ENCODE data around the gene THAP11. TPM values are rescaled to one million over a fixed set of nuclear protein-coding genes. Genes with fewer than 3 reads are reported as not detected.
"Not testable (repeated sequence)": the region's sequence is repeated elsewhere in the genome, so short reads cannot be mapped to it uniquely, and the experiment has no call there.

Gene THAP11
- total RNA-seq, 1 donor from 2014 or later = 46.7 TPM

DNA sequence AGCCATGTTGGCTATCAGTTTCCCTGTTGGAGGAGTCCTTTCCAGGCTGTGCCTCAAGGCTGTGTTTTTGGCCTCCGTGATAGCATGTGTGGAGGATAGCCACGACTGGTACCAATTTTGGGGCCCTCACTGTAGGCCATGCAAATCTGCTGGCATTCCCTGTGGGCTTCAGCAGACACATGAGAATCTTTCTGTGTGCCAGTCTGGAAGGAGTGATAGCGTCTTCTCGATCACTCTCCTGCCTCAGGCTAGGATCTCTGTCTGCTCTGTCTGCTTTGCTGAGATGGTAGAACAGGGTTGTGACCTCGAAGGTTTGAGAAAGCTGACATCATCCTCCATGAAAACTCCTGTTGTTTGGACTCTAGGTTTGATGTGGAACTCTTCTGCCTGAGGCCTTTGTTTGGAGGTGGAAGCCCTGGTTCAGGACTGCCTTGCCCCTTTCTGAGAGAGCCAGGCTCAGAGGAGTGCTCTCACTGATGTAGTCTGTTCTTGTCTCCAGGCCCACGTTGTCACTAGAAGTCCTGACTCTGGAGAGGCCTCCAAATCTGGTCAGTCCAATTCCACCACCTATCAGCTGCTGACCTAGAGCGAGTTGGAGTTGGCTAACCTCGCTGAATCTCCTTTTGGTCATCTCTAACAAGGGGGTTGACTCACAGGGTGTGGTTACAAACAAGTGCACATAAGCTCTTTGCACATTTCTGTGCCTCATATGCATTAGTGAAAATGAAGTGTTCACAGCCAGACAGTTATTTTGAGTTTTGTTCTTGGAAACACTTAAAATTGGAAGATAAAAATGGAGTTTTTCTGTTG lies 18.7 kb downstream of the THAP11 start:
- no peaks in the 10 kb centered on the region for H3K9me3 Mint-ChIP-seq
- no peak overlapping the region for H3K4me3 Mint-ChIP-seq
- H3K27ac Mint-ChIP-seq (ENCODE audit: unreplicated experiment) = peak overlapping the region; percentile 81
- TF ChIP-seq, protein P1, sequence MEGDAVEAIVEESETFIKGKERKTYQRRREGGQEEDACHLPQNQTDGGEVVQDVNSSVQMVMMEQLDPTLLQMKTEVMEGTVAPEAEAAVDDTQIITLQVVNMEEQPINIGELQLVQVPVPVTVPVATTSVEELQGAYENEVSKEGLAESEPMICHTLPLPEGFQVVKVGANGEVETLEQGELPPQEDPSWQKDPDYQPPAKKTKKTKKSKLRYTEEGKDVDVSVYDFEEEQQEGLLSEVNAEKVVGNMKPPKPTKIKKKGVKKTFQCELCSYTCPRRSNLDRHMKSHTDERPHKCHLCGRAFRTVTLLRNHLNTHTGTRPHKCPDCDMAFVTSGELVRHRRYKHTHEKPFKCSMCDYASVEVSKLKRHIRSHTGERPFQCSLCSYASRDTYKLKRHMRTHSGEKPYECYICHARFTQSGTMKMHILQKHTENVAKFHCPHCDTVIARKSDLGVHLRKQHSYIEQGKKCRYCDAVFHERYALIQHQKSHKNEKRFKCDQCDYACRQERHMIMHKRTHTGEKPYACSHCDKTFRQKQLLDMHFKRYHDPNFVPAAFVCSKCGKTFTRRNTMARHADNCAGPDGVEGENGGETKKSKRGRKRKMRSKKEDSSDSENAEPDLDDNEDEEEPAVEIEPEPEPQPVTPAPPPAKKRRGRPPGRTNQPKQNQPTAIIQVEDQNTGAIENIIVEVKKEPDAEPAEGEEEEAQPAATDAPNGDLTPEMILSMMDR (conservative IDR thresholded peaks at IDR 0.05) = no peak
- H3K36me3 Mint-ChIP-seq (ENCODE audit: low read depth) = peaks cover 6% of the 10 kb centered on the region
- peaks cover 30% of the 10 kb centered on the region for H3K4me1 Mint-ChIP-seq
- no peak for DNase-seq (ENCODE audit: low read depth, low spot score)
- H3K27me3 Mint-ChIP-seq (ENCODE audit: low read depth) = no peaks in the 10 kb centered on the region

DNA sequence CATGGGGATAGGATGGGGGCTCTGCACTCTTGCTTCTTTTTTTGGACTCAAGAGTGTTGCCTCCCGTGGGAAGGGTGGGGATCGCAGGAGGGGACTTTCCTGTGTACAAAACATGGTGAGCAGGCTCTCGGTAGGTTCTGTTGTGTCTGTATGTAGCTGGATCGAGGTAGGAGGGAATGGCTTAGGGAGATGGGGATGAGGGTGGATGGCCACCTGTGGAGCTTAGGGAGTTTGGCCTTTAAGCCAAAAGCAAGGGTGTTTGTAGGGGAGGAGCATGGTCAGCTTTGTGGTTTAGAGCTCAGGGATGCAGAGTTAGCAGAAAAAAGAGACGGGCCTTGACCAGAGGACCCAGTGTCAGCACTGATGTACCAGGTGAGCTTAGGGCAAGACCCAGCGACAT lies 19.8 kb downstream of the THAP11 start:
- Mint-ChIP-seq H3K4me1 (peaks cover 28% of the 10 kb centered on the region), H3K9me3 (no peaks in the 10 kb centered on the region), H3K27ac (ENCODE audit: unreplicated experiment) (peak overlapping the region; percentile 84), H3K4me3 (peak overlapping the region; percentile 75), H3K27me3 (ENCODE audit: low read depth) (no peaks in the 10 kb centered on the region), H3K36me3 (ENCODE audit: low read depth) (peaks cover 6% of the 10 kb centered on the region)
- TF ChIP-seq, protein P1 (conservative IDR thresholded peaks at IDR 0.05) = no peak
- DNase-seq (ENCODE audit: low read depth, low spot score) = no peak

DNA sequence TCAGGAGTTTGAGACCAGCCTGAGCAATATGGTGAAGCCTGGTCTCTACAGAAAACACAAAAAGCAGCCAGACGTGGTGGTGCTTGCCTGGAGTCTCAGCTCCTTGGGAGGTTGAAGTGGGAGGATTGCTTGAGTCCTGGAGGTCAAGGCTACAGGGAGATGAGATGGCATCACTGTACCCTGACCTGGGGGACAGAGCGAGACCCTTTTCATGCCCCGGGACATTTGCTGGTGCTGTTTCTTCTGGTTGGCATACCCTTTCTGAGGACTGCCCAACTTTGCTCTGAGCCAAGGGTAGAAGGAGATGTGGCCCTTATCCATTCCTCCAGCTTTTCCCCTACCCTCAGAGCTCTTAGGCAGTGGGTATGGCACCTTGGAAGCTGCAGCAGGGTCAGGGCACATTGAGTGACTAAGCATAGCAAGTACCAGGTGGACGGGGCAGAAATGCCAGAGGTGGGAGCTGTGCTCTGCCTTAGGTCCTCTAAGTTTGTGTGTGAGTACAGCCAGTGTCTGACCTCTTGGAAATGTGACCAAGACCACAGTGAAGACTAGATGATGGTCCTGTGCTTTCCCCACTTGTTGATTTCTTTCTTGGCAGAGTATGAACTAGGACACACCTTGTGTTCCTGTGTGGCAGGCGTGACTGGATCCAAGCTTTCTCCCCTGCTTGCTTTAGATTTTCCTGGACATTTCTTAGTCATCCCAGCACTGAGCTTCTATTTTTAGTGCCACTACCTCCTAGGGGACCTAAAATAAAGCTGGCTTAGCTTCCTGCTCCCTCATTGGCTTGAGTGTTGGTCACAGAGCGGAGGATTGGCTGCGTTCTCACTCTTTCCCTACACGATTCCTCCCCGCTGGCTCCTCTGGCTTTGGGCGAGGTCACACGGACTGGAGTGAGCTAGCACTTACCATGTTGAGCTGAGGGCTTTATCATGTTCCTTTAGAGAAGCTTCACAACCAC lies 20.8 kb downstream of the THAP11 start:
- TF ChIP-seq, protein P1 (conservative IDR thresholded peaks at IDR 0.05) = no peak
- Mint-ChIP-seq H3K4me3 (no peak overlapping the region), H3K36me3 (ENCODE audit: low read depth) (peaks cover 9% of the 10 kb centered on the region), H3K27ac (ENCODE audit: unreplicated experiment) (peak overlapping the region; percentile 27), H3K4me1 (peaks cover 20% of the 10 kb centered on the region), H3K27me3 (ENCODE audit: low read depth) (no peaks in the 10 kb centered on the region), H3K9me3 (no peaks in the 10 kb centered on the region)
- DNase-seq (ENCODE audit: low read depth, low spot score) = no peak

DNA sequence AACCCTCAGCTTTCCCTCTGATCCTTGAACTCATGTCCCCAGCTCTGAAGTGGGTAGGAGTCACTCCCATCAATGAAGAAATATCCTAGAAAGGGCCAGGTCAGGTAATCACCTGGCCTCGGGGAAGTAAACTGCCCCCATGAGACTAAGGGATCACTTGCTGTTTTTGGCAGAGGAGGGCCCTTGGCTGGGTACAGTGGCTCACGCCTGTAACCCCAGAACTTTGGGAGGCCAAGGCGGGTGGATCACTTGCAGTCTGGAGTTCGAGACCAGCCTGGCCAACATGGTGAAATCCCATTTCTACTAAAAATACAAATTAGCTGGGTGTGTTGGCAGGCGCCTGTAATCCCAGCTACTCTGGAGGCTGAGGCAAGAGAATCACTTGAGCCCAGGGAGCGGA lies 21.9 kb downstream of the THAP11 start:
- H3K36me3 Mint-ChIP-seq (ENCODE audit: low read depth); H3K27me3 Mint-ChIP-seq (ENCODE audit: low read depth); H3K4me3 Mint-ChIP-seq; H3K9me3 Mint-ChIP-seq; H3K27ac Mint-ChIP-seq (ENCODE audit: unreplicated experiment); DNase-seq (ENCODE audit: low read depth, low spot score): not testable (repeated sequence)
- peaks cover 16% of the 10 kb centered on the region for H3K4me1 Mint-ChIP-seq

DNA sequence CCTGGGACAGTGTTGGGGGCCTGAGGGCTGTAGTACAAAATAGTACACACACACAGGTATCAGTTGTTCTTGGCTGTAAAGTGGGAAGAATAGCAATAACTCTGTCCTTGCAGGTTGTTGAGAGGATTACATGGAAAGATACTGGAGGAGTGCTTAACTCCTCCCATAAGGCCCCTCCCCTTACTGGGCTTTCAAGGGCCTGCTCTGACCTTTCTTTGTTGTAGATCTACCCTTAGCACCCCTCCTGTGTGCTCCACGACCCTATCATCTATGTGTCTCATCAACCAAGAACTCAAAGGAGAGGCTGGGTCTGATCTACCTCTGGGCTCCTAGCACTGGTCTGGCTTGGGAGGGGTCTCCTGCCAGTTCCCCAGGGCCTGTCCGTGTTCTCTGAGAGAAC lies 22.5 kb downstream of the THAP11 start:
- Mint-ChIP-seq H3K27ac (ENCODE audit: unreplicated experiment) (peak overlapping the region; percentile 58), H3K9me3 (no peaks in the 10 kb centered on the region), H3K27me3 (ENCODE audit: low read depth) (no peaks in the 10 kb centered on the region), H3K4me1 (peaks cover 16% of the 10 kb centered on the region), H3K36me3 (ENCODE audit: low read depth) (peaks cover 9% of the 10 kb centered on the region), H3K4me3 (no peak overlapping the region)
- TF ChIP-seq, protein P1 (conservative IDR thresholded peaks at IDR 0.05) = no peak
- DNase-seq (ENCODE audit: low read depth, low spot score) = no peak

All from neural crest cell (in vitro differentiated cells).